Measurements from ENCODE around the gene HEXB.
"Not testable (repeated sequence)": the region's sequence is repeated elsewhere in the genome, so short reads cannot be mapped to it uniquely, and the experiment has no call there.

HEXB gene

GRCh38 chr5:74655716-74656115, 29.3 kb upstream of the HEXB start:
- FAIRE-seq (no peak), DNase-seq (ENCODE audit: insufficient read length, low spot score) (no peak)

GRCh38 chr5:74657165-74657564, 27.9 kb upstream of the HEXB start:
- DNase-seq (ENCODE audit: insufficient read length, low spot score) (no peak), FAIRE-seq (no peak)

- FAIRE-seq (no peak), DNase-seq (ENCODE audit: insufficient read length, low spot score) (no peak)
These were observed 25.9 kb upstream of the HEXB start for GRCh38 chr5:74659172-74659571.

GRCh38 chr5:74660140-74660539, 24.9 kb upstream of the HEXB start:
- FAIRE-seq (no peak), DNase-seq (ENCODE audit: insufficient read length, low spot score) (no peak)

- no peak for DNase-seq (ENCODE audit: insufficient read length, low spot score)
- FAIRE-seq = no peak
These were observed 24.2 kb upstream of the HEXB start for GRCh38 chr5:74660873-74661272.

- no peak for FAIRE-seq
- DNase-seq (ENCODE audit: insufficient read length, low spot score) = no peak
These were observed 20.5 kb upstream of the HEXB start for GRCh38 chr5:74664551-74664950.

- FAIRE-seq (no peak), DNase-seq (ENCODE audit: insufficient read length, low spot score) (no peak)
These were observed 19.8 kb upstream of the HEXB start for GRCh38 chr5:74665273-74665672.

- FAIRE-seq (no peak), DNase-seq (ENCODE audit: insufficient read length, low spot score) (no peak)
These were observed 19.2 kb upstream of the HEXB start for GRCh38 chr5:74665816-74666215.

- FAIRE-seq (no peak), DNase-seq (ENCODE audit: insufficient read length, low spot score) (no peak)
These were observed 17.6 kb upstream of the HEXB start for GRCh38 chr5:74667396-74667795.

GRCh38 chr5:74669821-74670220, 15.2 kb upstream of the HEXB start:
- no peak for DNase-seq (ENCODE audit: insufficient read length, low spot score)
- no peak for FAIRE-seq

GRCh38 chr5:74670396-74671038, 14.5 kb upstream of the HEXB start:
- no peak for DNase-seq (ENCODE audit: insufficient read length, low spot score)
- no peak for FAIRE-seq

GRCh38 chr5:74672215-74672877, 12.7 kb upstream of the HEXB start:
- FAIRE-seq (no peak), DNase-seq (ENCODE audit: insufficient read length, low spot score) (no peak)

- FAIRE-seq = no peak
- peak; percentile 41 for DNase-seq (ENCODE audit: insufficient read length, low spot score)
These were observed 11.8 kb upstream of the HEXB start for GRCh38 chr5:74673011-74673790.

- FAIRE-seq; DNase-seq (ENCODE audit: insufficient read length, low spot score): not testable (repeated sequence)
These were observed 8.6 kb upstream of the HEXB start for GRCh38 chr5:74676466-74676865.

- DNase-seq (ENCODE audit: insufficient read length, low spot score); FAIRE-seq: not testable (repeated sequence)
These were observed 6.9 kb upstream of the HEXB start for GRCh38 chr5:74678123-74678522.

- FAIRE-seq; DNase-seq (ENCODE audit: insufficient read length, low spot score): not testable (repeated sequence)
These were observed 5.7 kb upstream of the HEXB start for GRCh38 chr5:74679300-74679699.

GRCh38 chr5:74679966-74680365, 5.1 kb upstream of the HEXB start:
- no peak for FAIRE-seq
- DNase-seq (ENCODE audit: insufficient read length, low spot score) = no peak

GRCh38 chr5:74685979-74686631, 1.1 kb downstream of the HEXB start:
- no peak for DNase-seq (ENCODE audit: insufficient read length, low spot score)

GRCh38 chr5:74686962-74687751, 2.1 kb downstream of the HEXB start:
- DNase-seq (ENCODE audit: insufficient read length, low spot score) = no peak
- no peak for FAIRE-seq

More at GRCh38 chr5:74685979-74686631, 1.1 kb downstream of the HEXB start:
- no peak for FAIRE-seq

- no peak for FAIRE-seq
- DNase-seq (ENCODE audit: insufficient read length, low spot score) = no peak
These were observed 8.2 kb downstream of the HEXB start for GRCh38 chr5:74693191-74693590.
